ENCODE data around the gene MYH7B.
A peak's percentile ranks its signal among the peaks of the same experiment; 100 is the strongest.

The MYH7B gene

DNA sequence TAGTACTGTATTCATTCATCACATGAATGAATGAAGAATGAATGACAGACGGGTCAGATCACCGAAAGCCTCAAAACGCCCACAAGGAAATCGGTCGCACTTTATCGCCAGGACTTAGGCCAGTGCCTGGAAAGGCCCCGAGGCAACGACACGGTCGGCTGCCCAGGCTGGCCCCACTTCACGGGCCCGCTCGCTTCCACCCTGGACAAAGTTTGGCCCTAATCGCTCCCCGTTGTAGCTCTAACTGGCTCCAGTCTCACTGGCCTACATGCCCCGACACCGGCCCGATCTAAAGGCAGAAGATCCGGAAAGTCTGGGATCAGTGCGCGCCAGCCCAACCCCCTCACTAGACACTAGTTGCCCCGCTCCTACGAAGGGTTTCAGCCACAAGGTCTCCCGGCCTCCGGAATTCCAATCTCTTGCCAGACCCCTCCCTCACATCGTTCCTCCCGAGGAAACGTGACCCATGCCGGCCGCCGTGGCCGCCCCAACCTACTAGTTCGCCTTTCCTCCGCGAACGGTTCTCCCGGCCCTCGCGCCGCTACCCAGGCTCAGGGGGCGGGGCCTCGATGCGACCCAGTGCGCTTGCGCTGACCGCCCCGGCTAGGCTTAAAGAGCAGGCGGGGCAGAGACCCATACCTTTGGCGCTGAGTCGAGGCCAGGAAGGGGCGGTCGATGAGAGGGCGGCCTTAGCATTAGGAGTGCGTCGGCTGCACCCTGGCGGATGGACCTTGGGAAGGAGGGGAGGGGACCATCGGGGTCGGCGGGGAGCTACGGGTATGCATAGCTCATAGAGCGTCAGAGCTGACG is at the start of gene MYH7B, which contains the start of gene GSS:
TSS of gene MYH7B (plus strand) at position 638 of the 810 bp plus-strand sequence. CDS start 22,138 bp downstream, outside the sequence.
TSS of gene GSS (minus strand) at position 576 of the 810 bp plus-strand sequence. CDS start 3,954 bp downstream, outside the sequence.
- peak; percentile 96 for DNase-seq

DNA sequence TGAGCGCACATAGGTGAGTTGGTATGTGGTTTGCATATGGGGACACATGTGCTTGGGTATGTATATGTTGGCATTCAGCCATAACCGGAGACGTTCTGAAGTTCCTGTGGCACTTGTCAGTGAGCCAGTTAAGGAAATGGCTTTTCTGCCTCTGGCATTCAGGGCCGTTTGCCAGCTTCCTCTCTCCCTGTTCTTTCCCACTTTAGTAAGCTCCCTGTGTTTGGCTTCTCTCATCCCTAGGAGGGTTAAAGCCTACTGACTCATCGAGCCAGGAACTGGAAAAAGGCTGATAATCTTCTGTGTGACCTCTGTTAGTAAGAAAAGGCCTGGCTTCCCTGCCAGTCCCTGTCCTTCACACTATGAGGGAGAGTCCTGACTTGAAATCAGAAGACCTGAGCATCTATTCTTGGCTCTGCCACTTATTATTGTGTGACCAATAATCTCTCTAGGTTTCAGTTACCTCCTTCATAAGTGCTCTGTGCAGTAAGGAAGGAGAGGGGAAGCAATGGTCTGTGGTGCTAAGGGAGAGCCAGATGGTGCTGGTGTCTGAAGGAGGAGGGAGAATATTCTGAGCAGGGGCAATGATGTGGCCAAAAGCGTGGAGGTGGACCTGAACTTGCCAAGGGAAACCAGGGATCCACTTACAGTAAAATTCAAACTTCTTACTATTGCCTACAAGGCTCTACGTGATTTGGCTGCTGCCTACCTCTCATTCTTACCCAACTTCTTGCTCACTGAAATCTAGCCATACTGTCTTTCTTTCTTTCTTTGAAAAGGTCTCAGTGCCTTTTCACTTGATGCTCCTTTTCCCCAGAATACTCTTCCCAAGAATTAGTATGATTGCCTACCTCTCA is 47.8 kb upstream of the MYH7B start:
- DNase-seq = no peak

DNA sequence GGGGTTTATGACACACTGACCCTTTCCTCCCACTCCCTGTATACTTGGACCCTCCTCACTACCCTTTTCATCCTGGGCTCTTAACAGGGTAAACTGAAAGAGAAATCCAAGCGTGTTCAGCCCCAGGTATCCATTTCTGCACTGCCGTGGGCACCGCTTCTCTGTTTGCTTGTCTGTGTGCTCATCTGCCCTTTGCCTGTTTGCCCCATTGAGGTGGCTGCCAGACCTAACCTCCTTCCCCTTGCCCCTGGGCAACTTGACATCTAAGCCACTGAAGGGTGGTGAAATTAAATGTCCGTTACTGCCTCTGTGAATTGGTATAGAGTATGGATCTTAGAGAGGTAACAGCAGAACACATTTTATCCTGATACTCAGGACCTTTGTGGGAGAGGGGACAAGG is 40.5 kb upstream of the MYH7B start:
- no peak for DNase-seq

DNA sequence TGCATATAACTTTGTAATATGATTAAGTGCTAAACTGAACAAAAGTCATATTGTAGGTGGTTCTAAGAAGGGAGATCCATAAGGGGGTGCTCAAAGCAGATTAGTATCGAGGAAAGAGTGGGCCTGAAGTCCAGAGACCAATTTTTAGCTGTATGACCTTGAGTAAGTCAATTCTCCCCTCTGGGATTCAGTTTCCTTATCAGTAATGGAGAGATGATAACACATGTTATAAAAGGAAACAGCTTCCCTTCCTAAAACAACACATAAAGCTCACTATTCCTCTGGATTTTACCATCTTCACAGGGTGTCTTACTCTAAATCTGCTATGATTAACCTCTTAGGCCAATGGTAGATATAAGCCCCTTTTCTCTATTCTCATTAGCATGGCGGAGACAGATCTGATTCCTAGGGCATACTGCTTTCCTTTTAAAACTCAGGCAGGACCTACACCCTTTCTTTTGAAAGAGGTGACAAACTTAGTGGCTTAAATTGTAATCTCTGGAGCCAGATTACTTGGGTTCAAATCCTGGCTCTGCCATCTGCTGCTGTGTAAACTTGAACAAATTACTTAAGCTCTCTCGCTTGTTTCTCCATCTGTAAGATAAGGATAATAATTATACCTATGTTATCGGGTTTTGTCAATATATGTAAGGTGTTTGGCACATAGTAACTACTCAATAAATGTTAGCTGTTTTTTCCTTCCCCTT is 39.8 kb upstream of the MYH7B start:
- DNase-seq = no peak

DNA sequence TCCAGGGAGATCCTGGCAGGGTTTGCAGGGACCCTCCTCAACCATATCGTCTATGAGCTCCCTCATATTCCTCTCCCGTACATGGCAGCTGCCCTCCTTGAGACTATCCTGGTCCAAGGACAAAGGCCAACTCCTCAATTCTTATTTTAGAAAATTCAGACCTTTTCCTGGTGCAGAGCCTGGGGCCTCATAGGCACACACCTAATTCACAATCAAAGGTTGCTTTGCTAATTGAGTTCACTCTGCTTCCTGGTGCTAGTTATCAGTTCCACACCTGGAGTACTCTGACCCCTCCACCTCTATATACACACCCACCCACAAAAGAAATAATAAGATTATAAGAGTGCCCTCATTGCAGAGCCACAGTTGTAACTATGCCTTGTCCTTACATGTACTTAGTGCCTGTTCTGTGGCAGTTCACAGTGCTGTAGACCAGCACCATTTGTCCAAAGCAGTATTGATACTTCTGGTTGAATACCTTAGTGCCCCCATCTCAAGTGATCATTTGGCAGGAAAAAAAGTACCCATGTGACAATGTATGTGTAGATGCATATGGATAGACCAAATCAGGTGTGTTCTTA is 38.8 kb upstream of the MYH7B start:
- no peak for DNase-seq

DNA sequence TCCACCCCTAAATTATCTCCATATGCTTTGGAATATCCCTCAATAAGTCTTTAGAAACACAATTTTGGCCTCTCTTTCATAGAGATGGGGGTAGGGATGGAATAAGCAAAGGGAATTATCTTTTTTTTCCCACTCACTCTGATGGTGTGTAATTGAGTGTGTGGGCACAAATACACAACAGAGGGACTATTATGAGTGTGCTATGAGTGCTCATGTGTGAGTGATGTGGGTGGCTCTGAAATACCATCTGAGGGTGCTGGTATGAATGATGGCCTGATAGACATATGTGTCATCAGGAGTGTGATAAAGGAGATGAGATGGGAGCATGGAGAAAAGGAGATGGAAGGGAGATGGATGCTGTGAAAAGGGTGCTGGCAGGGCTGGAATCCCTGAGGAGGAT is 35.6 kb upstream of the MYH7B start:
- no peak for DNase-seq

DNA sequence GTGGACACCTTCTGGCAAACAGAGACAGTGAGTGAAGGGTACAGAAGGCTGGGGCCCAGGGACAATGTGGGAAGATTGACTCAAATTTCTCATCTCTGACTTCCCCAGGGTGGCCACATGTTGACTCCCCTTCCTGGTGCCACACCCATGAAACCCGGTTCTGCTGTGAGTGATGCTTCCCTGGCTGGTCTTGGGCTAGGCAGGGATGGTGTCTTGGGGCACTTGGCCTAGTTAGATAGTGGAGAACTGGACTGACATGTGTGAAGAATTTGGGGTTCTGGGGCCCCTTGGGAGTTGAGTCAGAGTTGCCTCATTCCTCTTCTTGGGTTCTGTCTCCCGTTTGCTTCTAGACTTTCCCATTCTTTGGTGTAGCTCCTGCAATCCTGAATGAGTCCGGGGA is 34.2 kb upstream of the MYH7B start:
- DNase-seq = no peak

DNA sequence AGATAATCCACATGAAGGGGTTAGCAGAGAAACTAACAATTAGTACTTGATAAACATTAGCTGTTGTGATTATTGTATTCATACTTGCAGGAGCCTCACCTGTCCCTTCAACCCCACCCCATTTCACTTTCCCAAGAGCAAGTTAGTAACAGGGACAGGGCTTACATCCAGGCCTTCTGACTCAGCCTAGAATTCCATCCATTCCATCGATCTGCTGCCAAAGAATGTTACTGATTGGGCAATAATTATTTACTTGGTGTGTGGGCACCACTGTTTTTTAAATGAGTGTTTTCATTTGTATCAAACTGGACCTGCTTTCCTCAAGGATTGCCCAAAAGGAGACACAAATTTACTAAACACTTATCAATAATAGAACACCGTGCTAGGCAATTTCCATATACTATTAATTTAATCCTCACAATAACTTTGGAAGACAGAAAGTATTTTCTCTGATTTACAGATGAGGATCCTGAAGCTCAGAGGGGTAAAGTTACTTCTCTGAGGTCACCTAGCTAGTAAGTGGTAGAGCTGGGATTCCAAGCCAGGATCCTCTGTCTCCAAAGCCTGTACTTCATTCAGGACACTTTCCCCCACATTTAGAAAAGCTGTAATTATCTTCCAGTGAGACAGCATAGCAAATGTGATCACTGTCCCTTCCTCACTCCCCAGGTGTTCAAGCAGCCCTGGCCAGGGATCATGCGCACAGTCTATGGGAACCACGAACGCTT is 32.9 kb upstream of the MYH7B start:
- DNase-seq = no peak

DNA sequence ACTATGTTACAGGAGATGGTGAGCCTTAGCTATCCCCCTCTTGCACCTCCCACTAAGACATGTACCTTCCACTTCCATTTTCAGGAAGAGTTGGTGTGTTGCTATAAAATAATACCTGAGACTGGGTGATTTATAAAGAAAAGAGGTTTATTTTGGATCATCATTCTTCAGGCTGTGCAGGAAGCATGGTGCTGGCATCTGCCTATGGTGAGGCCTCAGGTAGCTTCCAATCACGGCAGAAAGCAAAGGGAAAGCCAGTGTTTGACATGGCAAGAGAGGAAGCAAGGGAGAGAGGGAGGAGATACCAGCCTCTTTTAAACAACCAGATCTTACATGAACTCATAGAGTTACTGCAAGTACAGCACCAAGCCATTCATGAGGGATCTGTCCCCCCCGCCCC is 32.3 kb upstream of the MYH7B start:
- DNase-seq = no peak

DNA sequence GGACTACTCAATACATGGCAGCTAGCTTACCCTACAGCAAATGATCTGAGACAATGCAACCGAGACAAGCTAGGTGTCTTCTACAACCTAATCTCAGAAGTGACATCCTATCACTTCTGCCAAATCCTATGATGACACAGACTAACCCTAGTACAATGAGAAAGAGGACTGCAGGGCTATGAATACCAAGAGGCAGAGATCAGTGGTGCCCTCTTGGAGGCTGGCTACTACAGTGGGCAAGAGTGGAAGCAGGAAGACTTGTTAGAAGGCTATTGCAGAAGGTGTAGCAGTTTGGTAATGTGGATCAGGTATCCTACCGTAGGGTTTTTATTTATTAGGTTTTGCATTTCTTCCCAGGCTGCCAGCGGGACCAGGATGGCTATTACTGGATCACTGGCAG is 30.3 kb upstream of the MYH7B start:
- no peak for DNase-seq

DNA sequence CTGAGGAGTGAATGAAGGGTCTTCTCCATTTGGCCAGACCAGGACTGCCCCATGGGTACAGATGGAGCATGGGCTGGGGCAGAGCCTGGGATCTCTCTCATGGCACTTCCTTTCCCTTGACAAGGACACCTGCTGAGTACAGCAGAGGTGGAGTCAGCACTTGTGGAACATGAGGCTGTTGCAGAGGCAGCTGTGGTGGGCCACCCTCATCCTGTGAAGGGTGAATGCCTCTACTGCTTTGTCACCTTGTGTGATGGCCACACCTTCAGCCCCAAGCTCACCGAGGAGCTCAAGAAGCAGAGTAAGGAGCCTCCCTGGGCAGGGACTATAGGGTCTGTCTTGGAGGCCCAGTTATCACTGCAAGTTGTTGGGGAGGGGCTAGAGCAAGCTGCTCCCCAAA is 29.7 kb upstream of the MYH7B start:
- DNase-seq = no peak

DNA sequence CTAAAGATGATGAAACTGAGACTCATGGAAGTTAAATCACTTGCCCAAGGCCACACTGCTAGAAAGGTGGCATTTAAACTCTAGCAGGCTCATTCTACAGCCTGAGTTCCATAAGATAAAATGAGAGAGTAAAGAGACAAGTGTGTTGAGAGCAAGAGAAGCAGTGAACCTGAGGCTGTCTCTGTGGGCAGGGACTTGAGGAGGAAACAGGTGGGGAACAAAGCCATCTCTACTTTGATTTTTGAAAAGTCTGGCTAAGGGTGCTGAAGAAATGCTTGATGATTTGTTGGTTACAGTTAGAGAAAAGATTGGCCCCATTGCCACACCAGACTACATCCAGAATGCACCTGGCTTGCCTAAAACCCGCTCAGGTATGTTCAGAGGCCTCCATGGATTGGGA is 29.1 kb upstream of the MYH7B start:
- DNase-seq = no peak

DNA sequence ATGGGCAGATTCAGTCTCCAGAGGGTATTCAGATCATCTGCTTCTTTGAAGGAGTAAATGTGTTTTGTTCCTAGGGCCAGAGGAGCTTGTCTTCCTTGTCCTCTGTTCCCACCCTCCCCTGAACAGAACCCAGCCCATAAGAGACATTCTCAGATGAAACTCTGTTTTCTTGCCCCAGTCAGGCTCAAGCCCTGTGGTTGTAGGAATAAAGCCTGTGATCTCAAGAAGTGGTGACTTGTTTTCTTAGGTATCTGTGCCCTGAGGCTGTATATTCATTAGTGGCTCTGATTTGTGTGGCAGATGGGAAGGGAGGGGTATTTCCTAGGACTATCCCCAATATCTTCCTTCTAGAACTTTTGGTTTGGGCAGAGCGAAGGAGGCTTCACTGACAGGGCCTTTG is 27.9 kb upstream of the MYH7B start:
- DNase-seq = no peak

DNA sequence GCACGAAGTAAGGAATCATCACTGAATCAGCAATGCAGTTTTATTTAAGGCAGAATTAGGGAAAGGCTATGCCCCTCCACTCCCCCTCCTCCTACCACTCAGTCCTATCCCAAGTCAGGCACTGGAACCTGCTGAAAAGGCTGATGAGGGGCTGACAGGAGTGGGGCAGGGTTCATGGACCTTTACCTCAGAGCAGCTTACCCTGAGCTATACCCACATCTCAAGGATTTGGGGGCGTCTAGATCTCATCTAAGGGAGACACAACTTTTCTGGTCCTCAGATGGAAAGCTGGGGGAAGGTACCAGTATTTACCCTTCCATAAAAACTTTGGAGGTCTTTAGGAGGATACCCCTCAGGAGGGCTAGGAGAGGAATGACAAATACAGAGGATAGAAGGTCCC is 27.3 kb upstream of the MYH7B start:
- no peak for DNase-seq

DNA sequence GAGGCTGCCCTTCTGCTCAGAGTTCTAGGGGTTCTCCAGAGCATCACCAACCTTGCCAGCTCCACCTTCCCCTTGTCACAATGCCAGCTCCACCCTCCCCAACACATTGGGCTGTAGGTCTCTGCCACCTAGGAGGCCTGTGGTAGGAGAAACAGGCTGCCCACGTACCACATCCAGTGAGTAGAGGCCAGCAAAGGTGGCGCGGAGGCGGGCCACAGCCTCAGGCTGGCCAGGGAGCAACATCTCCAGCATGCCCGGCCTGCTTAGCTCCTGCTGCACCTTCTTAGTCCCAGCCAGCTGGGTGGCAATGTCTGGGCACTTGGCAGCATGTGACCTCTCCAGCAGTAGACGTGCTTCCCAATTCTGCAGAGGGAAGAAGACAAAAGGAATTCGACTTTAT is 23.9 kb upstream of the MYH7B start:
- no peak for DNase-seq

DNA sequence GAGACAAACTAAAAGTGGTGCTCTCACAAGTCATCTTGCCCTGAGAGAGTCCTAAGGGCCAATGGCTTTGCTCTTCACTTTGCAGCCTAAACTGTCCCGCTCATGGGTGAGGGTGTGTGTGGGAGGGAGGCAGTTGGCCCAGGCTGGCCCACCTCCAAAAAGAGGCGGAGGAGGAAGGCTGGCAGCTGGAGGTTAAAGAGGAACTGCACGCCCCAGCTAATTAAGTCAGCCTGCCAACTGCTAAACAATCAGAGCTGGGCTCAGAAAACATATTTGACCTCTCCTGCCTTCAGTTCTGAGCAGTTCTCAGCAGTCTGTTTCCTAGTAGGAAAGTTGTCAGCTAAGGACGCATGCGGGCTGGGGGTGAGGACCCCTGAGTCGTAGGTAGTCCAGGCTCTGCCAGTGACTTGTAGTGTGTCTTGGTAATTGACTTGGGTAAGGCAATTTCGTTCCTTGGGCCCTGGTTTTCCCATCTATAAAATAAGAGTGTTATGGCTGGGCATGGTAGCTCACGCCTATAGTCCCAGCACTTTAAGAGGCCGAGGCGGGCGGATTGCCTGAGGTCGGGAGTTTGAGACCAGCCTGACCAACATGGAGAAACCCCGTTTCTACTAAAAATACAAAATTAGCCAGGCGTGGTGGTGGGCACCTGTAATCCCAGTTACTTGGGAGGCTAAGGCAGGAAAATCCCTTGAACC is 17.1 kb upstream of the MYH7B start:
- DNase-seq = no peak

DNA sequence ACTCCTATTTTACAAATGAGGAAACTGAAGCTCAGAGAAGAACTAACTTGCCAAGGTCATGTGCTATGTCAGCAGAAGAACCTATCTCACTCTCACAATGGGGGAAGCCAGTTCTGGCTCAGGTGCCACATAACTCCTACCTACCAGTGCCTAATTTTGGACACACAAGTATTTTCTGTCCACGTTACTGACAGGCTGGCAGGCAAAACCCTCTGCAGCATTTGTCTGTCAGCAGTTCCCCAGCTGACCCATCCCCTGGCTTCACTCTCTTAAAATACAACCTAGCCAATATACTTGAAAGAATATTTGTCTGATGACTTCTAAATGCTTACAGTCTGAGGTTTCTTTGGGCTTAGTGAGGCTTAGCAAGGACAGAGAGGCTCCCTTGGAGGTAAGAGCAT is 15.6 kb upstream of the MYH7B start:
- DNase-seq = no peak

DNA sequence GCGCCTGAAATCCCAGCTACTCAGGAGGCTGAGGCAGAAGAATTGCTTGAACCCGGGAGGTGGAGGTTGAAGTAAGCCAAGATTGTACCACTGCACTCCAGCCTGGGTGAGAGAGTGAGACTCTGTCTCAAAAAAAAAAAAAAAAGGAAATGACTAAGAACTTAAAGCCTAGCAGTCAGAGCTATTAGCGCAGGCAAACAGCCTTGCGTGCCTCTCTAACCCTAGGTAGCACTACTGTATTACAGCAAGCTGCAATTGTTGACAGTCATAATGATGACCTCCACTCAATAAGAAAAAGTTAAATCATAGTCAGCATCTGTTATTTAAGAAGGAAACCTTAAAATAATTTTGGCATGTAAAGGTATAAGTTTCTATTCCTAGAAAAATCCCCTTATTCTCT is 14.4 kb upstream of the MYH7B start:
- DNase-seq = no peak

DNA sequence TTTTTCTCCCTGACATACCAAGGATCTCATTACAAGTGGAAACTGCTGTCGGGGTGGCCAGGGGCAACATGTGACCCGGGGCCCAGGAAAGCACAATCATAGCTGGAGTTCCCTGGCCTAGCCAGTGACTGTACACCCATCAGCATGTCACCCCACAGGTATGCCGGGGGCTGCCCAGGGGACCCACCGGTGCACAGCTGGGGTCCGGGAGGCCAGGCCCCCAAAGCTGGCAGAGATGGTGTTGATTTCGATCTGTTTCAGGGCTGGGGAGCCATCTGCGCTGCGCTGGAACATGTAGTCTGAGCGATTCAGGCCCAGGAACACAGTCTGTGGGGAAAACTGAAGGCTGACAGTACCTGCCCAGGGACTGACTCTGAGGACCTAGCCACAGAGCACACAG is 13.4 kb upstream of the MYH7B start:
- DNase-seq = no peak

DNA sequence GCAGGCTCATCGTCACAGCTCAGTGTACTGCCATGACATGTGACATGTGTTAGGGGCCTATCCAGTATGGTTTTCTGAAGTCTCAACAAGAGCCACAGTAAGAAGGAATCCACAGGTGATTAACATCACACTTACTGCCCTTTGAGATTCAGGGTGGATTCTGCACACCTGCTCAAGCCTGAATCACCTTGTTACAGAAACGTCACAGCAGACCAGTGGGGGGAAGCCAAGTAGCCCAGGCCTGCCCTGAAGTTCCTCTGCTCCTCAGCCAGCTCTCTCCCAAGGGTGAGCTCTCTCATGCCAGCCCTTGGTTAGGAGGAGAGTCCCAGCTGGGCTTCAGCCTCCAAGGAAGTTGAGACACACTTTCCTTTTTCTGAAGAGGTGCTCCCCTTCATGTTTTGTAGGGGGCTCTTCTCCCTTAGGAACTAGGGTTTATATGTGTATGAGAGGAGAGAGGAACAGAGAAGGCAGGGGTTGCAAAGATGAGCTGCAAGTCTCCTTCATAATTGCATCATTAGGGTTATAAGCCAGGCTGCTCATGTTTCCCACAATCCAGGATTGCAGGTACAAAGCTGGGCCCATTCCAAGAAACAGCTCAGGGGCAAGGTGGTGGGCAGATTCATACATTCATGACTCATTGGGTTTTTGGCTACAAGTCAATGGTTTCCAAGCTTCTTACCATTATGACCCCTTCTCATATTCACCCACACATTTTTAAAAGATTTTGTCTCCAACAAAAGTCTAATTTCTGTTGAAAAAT is 11.7 kb upstream of the MYH7B start:
- no peak for DNase-seq

Measured in CD4-positive, alpha-beta T cell treated with Interleukin-17A for 1 hour (primary cell).